NB4 (cell line): Measurements from ENCODE around the gene ELOA.

Source experiments
- DNase-seq: peaks from one replicate; pipeline ENCODE4 v3.0.0; 2010; ENCODE audit warnings: low read depth
- H3K4me3 ChIP-seq: one replicate; pipeline ENCODE4 v1.5.1; 2011; ENCODE audit warnings: mild to moderate bottlenecking, low read depth, low read length, moderate library complexity
- CTCF ChIP-seq: IDR thresholded peaks from one replicate; pipeline ENCODE4 v1.5.1; 2012; ENCODE audit warnings: low read depth, low read length
- MYC ChIP-seq: IDR thresholded peaks from 2 replicates; pipeline ENCODE4 v1.6.1; 2011; ENCODE audit warnings: low read depth, low read length
- POLR2A ChIP-seq: IDR thresholded peaks from 2 replicates; pipeline ENCODE4 v1.6.1; 2011; ENCODE audit warnings: mild to moderate bottlenecking; ENCODE audit not compliant: insufficient read length; ENCODE audit errors: extremely low read depth
- TF ChIP-seq, protein P1 (sequence below): IDR thresholded peaks from 2 replicates; pipeline ENCODE4 v1.6.1; 2011; ENCODE audit warnings: low read depth, low read length

The ELOA gene

DNA sequence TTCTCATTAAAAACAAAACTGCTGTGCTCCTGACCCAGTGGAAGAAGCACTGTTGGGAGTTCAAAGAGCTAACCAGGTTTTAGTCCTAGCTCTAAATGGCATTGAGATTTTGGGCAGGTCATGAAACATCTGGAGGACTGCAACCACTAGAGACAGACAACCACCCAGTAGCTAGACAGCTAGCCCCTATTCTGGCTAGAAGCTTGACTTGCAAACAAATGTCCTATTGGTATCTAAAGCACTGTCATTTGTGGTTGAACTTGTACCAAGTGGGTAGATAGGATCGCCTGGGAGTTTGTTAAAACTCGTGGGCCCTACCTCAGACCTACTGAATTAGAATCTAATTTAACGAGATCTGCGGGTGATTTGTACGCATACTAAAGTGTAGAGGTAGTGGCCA, 44.8 kb upstream of the ELOA start:
- no peak overlapping the region for H3K4me3 ChIP-seq
- DNase-seq, result no peak

DNA sequence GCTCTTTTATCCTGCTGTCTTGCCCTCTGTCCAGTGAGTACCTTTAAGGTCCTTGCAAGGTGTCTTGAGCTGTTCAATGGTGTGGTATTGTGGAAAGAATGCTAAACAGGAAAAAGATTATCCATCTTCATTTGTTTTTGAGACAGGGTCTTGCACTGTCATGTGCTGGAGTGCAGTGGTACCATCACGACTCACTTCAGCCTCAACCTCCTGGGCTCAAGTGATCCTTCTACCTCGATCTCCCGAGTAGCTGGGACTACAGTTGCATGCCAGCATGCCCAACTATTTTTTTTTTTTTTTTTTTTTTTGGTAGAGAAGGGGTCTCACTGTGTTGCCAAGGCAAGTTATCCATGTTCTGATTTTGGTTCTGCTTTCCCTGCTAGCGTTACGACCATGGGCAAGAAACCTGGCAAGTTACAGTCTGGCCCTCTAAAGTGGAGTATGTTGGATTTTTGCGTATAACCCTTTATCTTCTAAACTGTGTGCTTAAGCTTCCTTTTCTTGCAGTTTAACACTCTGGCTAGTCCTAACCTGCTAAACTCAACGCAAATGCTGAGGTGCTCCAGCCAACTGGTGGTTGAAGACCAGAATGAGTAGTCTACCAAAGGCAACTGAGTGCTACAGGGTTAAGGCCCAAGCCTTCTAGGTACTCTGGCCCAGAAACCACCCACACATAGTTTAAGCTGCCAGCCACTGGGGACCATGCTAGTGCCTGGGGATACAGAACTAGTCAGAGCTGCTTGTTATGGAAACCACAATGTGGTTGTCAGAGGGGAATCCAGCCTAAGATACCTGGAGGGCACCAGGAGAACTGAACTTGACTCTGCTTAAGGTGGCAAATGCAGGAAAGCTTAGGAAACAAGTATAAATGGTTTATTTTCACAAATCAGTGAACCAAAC, 43.7 kb upstream of the ELOA start:
- H3K4me3 ChIP-seq, result no peak overlapping the region
- no peak for TF ChIP-seq POLR2A
- TF ChIP-seq MYC, result no peak
- no peak for TF ChIP-seq CTCF
- TF ChIP-seq, protein P1, sequence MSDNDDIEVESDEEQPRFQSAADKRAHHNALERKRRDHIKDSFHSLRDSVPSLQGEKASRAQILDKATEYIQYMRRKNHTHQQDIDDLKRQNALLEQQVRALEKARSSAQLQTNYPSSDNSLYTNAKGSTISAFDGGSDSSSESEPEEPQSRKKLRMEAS, result no peak
- peak; percentile 47 for DNase-seq

More for the DNA sequence above, 44.8 kb upstream of the ELOA start:
- TF ChIP-seq, protein P1, result no peak
- TF ChIP-seq MYC (no peak), CTCF (no peak), POLR2A (no peak)

- no peak overlapping the region for H3K4me3 ChIP-seq
- DNase-seq, result no peak
- TF ChIP-seq, protein P1, result no peak
- no peak for TF ChIP-seq POLR2A
- no peak for TF ChIP-seq CTCF
- TF ChIP-seq MYC, result no peak
Measured at GRCh38 chr1:23701310-23701709, 42.0 kb upstream of the ELOA start.

GRCh38 chr1:23701996-23702395, 41.3 kb upstream of the ELOA start:
- no peak overlapping the region for H3K4me3 ChIP-seq
- peak; percentile 44 for DNase-seq
- TF ChIP-seq CTCF, result no peak
- TF ChIP-seq, protein P1, result no peak
- no peak for TF ChIP-seq MYC
- no peak for TF ChIP-seq POLR2A

DNA sequence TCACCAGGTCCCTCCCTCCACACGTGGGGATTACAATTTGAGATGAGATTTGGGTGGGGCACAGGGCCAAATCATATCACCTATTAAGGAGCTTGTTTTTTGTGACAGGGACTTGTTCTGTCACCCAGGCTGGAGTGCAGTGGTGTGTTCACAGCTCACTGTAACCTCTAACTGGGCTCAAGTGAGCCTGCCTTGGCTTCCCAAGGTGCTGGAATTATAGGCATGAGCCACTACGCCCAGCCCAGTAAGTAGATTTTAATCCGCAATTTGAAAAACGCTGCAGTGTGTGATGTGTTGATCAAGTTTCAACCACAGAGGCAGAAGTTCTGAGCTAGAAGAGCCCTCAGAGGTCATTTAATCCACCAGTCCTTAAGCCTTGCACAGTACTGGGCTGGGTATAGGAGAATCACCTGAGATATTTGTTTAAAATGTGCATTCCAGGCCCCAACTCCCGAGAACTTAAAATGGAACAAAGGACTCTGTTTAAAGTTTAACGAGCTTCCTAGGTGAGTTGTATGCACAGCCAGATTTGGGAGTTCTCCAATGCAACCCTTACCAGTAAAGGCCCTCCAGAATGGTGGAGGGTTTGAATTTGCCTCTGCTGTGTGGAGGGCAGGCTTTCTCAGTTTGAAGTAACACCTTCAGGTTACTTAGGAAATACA, 38.3 kb upstream of the ELOA start:
- no peak overlapping the region for H3K4me3 ChIP-seq
- DNase-seq, result no peak
- TF ChIP-seq CTCF (no peak), MYC (no peak), POLR2A (no peak)
- TF ChIP-seq, protein P1, result no peak
